Lower lobe of right lung (tissue), 2 donors: ENCODE data around the gene MAP7. TPM values are rescaled to one million over a fixed set of nuclear protein-coding genes. Genes with fewer than 3 reads are reported as not detected.

Source experiments
- ATAC-seq, 2 donors: fragments of 200-7000 bp; cut with Tn5 transposase; one replicate each; pipeline ENCODE4 v1.9.1; 2020 to 2022; ENCODE audit warnings: mild to moderate bottlenecking in 2 of 2, moderate library complexity in 2 of 2
- DNase-seq: peaks from one replicate; pipeline ENCODE4 v3.0.0-alpha.2; 2020
- H3K27ac ChIP-seq: fragments of 200-600 bp; one replicate; pipeline ENCODE4 v1.8.0; 2022
- H3K27me3 ChIP-seq: fragments of 200-600 bp; one replicate; pipeline ENCODE4 v1.8.0; 2022; ENCODE audit warnings: low read depth
- H3K36me3 ChIP-seq: fragments of 200-600 bp; one replicate; pipeline ENCODE4 v1.8.0; 2022; ENCODE audit warnings: mild to moderate bottlenecking
- H3K4me1 ChIP-seq: fragments of 200-600 bp; one replicate; pipeline ENCODE4 v1.8.0; 2022
- H3K4me3 ChIP-seq: fragments of 200-600 bp; one replicate; pipeline ENCODE4 v1.8.0; 2022; ENCODE audit warnings: mild to moderate bottlenecking
- H3K9me3 ChIP-seq: fragments of 200-600 bp; one replicate; pipeline ENCODE4 v1.8.0; 2022
- intact Hi-C: fragments of 100-400 bp; cut with DNase I; formaldehyde crosslinking; loops from one replicate; pipeline ENCODE4 v1.11.0; 2022
- total RNA-seq: library from RNA; stranded (reverse); fragmentation: NEBNext Ultra II Directional; extraction: Animal tissue kit (Norgen Biotek cat#: 25700); gene quantifications from one replicate; pipeline ENCODE4 v1.2.1, GENCODE V29; 2021
- TF ChIP-seq, protein P1 (sequence below): fragments of 200-600 bp; IDR thresholded peaks from one replicate; pipeline ENCODE4 v1.8.0; 2022; ENCODE audit warnings: antibody characterized with exemption, mild to moderate bottlenecking
- donor health status: DM: no; HTN: yes; CAD: no; lungs with severe emphysema.

Gene MAP7
- total RNA-seq, 1 donor from 2014 or later = 18.3 TPM

DNA sequence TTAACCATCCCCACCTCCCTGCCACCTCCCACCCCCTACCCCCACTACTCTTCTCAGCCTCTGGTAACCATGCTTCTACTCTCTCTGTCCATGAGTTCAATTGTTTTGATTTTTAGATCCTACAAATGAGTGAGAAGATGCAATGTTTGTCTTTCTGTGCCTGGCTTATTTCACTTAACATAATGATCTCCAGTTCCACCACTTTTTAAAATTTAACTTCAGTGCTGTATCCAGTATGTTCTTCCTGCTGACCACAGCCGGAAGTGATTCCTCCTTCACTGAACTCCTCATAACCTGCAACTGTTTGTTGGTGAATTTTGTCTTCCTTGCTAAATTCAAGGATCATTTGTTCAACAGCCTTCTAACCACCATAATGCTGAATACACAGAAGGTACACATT is 3.9 kb downstream of the MAP7 start:
- ATAC-seq (no peak), DNase-seq (no peak)
- Histone ChIP-seq H3K27me3 (peaks cover 13% of the 10 kb centered on the region), H3K36me3 (no peaks in the 10 kb centered on the region), H3K9me3 (no peaks in the 10 kb centered on the region), H3K27ac (no peak overlapping the region), H3K4me1 (peaks cover 20% of the 10 kb centered on the region), H3K4me3 (no peak overlapping the region)
- intact Hi-C loops = no loop called here
- TF ChIP-seq, protein P1, sequence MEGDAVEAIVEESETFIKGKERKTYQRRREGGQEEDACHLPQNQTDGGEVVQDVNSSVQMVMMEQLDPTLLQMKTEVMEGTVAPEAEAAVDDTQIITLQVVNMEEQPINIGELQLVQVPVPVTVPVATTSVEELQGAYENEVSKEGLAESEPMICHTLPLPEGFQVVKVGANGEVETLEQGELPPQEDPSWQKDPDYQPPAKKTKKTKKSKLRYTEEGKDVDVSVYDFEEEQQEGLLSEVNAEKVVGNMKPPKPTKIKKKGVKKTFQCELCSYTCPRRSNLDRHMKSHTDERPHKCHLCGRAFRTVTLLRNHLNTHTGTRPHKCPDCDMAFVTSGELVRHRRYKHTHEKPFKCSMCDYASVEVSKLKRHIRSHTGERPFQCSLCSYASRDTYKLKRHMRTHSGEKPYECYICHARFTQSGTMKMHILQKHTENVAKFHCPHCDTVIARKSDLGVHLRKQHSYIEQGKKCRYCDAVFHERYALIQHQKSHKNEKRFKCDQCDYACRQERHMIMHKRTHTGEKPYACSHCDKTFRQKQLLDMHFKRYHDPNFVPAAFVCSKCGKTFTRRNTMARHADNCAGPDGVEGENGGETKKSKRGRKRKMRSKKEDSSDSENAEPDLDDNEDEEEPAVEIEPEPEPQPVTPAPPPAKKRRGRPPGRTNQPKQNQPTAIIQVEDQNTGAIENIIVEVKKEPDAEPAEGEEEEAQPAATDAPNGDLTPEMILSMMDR = no peak

DNA sequence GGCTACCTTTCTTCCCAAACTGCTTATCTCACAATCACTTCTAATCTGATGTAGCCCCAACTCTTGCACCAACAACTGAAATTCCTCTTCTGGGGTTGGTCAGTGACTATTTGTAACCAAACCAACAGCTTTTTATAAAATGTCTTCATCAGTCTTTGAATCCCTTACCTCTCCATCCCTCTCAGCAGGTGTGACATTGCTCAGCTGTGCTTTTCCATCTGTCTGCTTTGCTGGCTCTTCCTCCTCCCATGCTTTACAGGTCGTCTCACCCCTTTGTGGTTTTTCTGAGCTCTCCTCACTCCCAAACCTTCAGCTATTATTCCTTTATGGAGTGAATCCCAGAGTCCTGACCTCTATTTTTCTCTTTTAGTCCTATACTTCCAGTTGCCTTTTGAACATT is 5.9 kb downstream of the MAP7 start:
- intact Hi-C loops = no loop called here
- Histone ChIP-seq H3K27ac (no peak overlapping the region), H3K9me3 (no peaks in the 10 kb centered on the region), H3K4me1 (peaks cover 8% of the 10 kb centered on the region), H3K27me3 (peaks cover 7% of the 10 kb centered on the region), H3K4me3 (no peak overlapping the region), H3K36me3 (no peaks in the 10 kb centered on the region)
- DNase-seq (no peak), ATAC-seq (no peak)
- TF ChIP-seq, protein P1 = no peak

DNA sequence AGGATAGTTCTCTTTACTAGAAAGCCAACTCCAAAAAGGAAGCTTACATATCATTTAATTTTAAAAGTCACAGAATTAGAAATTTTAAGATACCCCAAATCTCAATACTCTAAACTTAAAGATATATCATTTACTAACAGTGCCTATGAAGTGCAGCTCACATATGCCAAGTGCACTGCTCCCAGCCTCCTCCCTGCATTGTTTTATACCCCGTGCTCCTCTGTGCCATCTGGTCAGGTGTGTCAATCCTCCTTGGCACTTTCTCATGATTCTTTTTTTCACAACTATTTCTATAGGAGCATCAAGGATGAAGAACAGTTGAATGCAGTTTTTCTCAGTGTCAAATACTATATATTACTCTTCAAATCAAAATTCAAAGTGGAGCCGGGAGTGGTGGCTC is 8.8 kb downstream of the MAP7 start:
- no peaks in the 10 kb centered on the region for H3K9me3 ChIP-seq
- TF ChIP-seq, protein P1 = no peak
- no peaks in the 10 kb centered on the region for H3K36me3 ChIP-seq
- no peak overlapping the region for H3K4me3 ChIP-seq
- intact Hi-C loops = no loop called here
- no peaks in the 10 kb centered on the region for H3K4me1 ChIP-seq
- no peaks in the 10 kb centered on the region for H3K27me3 ChIP-seq
- no peak overlapping the region for H3K27ac ChIP-seq
- DNase-seq (no peak), ATAC-seq (no peak)

GRCh38 chr6:136539967-136540652 is 10.1 kb downstream of the MAP7 start:
- ATAC-seq = no peak
- intact Hi-C loops = no loop called here
- Histone ChIP-seq H3K9me3 (no peaks in the 10 kb centered on the region), H3K27ac (no peak overlapping the region), H3K4me3 (no peak overlapping the region), H3K36me3 (no peaks in the 10 kb centered on the region), H3K27me3 (no peaks in the 10 kb centered on the region), H3K4me1 (no peaks in the 10 kb centered on the region)
- no peak for DNase-seq
- TF ChIP-seq, protein P1 = no peak

- Histone ChIP-seq H3K4me3 (no peak overlapping the region), H3K4me1 (no peaks in the 10 kb centered on the region), H3K27ac (no peak overlapping the region), H3K27me3 (no peaks in the 10 kb centered on the region), H3K36me3 (no peaks in the 10 kb centered on the region), H3K9me3 (no peaks in the 10 kb centered on the region)
- ATAC-seq (no peak), DNase-seq (no peak)
- intact Hi-C loops = no loop called here
- TF ChIP-seq, protein P1 = no peak
Observed at GRCh38 chr6:136538836-136539235, 11.4 kb downstream of the MAP7 start.
